GM13977 (cell line): ENCODE measurements around the gene BANF2.

Experiments used
- DNase-seq: peaks from one replicate; pipeline ENCODE4 v3.0.0; 2012; ENCODE audit warnings: low spot score
- in situ Hi-C: fragments of 300-500 bp; cut with MboI; formaldehyde crosslinking; loops from one replicate; pipeline ENCODE4 v1.12.0; 2022; ENCODE audit warnings: low sequenced_read_pairs, low pct_unique_long_range_greater_than_20kb, mixed read lengths, inconsistent platforms; ENCODE audit not compliant: unreplicated experiment
- TF ChIP-seq, protein P1 (sequence below): IDR thresholded peaks from 2 replicates; pipeline ENCODE4 v1.5.1; 2012; ENCODE audit warnings: mild to moderate bottlenecking, control low read depth; ENCODE audit not compliant: insufficient read depth; ENCODE audit errors: extremely low read depth, missing control alignments

Gene BANF2

DNA sequence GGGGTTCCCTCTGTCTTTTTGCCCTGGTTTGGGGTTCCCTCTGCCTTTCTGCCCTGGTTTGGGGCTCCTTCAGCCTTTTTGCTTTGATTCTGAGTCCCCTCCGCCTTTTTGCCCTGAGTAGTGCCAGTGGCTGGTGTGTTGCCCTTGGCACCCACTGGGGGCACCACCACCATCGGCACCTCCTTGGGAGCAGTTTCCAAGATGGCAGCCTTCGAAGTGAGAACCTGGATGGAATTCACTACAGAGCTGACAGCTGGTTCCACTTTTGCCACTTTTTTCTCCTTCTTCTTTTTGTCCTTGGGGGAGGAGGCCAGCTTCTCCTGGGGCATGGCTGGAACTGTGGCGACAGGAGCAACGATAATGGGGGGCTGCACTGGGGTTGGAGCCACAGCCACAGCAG is 40.0 kb upstream of the BANF2 start:
- no peak for DNase-seq
- in situ Hi-C loops: no loop called here
- TF ChIP-seq, protein P1, sequence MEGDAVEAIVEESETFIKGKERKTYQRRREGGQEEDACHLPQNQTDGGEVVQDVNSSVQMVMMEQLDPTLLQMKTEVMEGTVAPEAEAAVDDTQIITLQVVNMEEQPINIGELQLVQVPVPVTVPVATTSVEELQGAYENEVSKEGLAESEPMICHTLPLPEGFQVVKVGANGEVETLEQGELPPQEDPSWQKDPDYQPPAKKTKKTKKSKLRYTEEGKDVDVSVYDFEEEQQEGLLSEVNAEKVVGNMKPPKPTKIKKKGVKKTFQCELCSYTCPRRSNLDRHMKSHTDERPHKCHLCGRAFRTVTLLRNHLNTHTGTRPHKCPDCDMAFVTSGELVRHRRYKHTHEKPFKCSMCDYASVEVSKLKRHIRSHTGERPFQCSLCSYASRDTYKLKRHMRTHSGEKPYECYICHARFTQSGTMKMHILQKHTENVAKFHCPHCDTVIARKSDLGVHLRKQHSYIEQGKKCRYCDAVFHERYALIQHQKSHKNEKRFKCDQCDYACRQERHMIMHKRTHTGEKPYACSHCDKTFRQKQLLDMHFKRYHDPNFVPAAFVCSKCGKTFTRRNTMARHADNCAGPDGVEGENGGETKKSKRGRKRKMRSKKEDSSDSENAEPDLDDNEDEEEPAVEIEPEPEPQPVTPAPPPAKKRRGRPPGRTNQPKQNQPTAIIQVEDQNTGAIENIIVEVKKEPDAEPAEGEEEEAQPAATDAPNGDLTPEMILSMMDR: no peak

DNA sequence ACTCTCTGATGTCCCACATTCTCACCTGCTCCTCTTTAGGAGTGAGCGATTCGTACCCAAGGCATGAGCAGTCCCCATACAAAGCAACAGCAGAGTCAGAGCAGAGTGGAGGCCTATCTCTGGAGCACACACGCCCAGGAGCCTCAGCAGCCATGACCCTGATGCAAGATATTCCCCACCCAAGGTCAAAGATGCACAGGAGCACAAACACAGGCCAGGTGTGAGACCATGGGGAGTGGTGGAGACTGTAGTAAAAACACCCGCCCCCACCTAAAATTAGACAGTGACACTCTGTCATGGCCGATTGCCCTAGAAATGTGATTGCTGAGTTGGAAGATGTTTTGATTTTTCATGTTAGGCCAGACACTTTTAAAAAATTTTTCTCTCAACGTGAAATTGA is 39.1 kb upstream of the BANF2 start:
- DNase-seq: peak; percentile 11
- in situ Hi-C loops: no loop called here
- TF ChIP-seq, protein P1: no peak

DNA sequence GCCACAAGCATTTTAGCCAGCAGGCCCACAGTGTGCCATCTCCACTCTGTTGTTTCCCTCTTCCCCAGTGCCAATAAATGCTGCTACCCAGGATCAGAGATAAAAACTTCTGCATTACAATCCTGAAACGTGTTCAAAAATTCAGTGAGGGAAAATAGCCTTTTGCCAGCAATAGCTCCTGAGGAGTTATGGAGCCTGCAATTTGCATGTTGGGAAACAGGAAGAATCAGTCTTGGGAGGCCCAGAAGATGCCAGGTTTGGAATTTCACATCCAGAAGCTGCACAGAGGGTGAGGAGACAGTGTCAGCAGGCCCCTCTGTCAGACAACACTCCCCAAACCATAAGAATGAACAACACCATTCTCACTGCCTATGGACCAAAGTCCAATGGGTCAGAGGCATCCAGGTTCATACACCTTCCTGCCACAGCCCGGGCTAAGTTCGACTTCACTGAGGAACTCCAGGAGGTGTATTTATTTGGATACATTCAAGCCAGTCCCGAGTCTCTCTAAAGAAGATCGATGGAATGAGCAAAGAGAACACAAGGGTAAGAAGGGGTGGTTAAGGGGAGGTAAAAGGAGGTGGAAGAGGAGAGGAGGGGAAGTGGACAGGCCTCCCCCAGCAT is 38.5 kb upstream of the BANF2 start:
- TF ChIP-seq, protein P1: no peak

GRCh38 chr20:17662333-17663039 is 37.3 kb upstream of the BANF2 start:
- in situ Hi-C loops: no loop called here
- TF ChIP-seq, protein P1: no peak
- DNase-seq: no peak

More for the DNA sequence above, 38.5 kb upstream of the BANF2 start:
- DNase-seq: peak; percentile 20
- in situ Hi-C loops: no loop called here

DNA sequence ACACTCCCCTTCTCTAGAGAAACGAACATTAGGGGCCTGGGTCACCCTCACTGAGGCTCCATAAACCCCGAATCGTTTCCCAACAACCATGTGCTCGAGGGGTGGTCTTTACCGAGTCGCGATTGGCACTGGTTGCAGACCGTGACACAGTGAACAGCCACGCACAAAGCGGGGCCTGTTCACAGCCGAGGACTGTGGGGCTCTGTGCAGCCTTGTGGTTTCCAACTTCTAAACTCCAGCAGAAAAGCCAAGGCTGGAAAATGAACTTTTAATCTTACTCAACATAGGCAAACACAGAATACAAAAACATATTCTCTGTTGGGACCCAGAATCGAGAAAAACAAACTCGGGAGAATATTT is 36.7 kb upstream of the BANF2 start:
- DNase-seq: no peak
- TF ChIP-seq, protein P1: no peak
- in situ Hi-C loops: no loop called here

DNA sequence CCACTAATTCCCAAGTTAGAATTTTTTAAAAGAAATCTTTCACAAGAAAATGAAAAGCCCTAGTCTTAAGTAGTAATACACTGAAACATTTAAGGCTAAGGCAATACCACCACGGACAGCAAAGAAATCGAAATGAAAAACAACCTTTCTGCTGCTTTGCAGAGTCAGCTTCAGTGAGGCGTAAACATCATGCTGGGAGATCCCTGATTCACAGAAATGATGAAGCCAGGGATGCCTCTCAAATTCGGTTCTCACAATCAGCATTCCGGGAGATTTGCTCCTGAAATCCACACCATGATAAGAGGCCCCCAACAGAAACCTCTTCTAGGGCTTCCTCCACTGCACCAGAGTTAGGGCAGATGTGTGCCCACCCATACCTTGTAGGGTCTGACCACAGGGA is 36.3 kb upstream of the BANF2 start:
- TF ChIP-seq, protein P1: no peak
- in situ Hi-C loops: no loop called here
- no peak for DNase-seq
